Bone marrow (tissue), 2 donors: ENCODE results near the gene BRINP3.

Experiments used
- DNase-seq, 2 donors: peaks; one replicate each; lab custom pipeline; 2025; lab: John Stamatoyannopoulos, UW

Gene BRINP3

GRCh38 chr1:190104961-190105360 is 372.7 kb downstream of the BRINP3 start:
- DNase-seq = no peak

- DNase-seq = no peak
Observed at GRCh38 chr1:190102757-190103326, 374.8 kb downstream of the BRINP3 start.

DNA sequence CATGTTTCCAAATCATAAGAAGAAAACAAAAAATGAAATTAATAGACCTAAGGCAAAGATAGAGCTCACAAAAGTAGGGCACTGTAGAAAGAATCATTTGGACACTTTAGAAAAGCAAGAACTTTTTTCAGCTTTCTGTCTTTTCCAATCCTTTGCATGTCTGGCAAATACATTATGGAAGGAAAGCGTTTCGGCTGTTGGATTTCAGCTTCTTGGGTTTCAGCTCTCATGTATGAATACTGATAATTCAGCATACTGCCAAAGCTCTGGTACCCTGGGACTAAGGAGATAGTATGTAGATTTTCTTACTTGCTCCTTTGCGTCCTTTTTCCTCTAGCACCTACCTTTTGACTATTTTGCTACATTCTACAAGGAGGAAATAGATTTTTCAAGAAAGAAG is 375.9 kb downstream of the BRINP3 start:
- DNase-seq = no peak

GRCh38 chr1:190098756-190099155 is 378.9 kb downstream of the BRINP3 start:
- DNase-seq = no peak

DNA sequence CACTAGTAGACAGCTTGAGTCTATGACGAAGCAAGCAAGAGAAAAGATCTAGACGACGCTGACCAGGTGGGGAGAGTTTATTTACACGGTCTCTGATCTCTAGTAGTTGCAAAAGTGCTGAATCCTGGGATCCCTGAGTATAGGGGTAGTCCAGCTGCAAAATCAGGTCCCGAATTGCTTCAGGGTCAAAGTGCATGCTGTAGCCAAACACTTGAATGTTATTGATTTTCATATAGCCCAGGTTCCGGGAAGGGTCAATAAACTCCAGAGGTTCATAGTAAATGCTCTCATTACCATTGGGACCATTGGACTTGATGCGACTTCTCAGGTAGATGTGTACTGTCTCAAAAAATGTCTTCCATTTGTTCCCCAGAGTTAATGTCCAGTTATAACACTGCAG is 379.6 kb downstream of the BRINP3 start:
- DNase-seq = no peak

DNA sequence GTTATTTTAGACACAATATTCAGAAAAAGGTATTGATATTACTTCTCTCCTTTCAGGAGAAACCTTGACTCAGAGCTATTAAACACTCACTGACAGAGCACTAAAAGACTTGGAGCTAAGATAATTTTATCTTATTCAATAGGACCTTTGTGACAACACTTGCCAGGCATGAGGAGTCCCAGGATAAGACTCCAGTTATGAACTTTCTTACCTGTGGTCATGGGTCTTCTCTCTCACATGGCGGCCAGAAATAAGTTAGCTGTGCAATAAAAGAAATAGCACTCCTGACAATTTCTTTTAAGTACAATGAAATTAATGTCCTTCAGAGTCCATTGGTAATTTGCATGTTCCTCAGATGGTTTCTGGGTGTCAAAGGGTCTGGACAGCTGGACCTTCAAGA is 382.1 kb downstream of the BRINP3 start:
- no peak for DNase-seq

DNA sequence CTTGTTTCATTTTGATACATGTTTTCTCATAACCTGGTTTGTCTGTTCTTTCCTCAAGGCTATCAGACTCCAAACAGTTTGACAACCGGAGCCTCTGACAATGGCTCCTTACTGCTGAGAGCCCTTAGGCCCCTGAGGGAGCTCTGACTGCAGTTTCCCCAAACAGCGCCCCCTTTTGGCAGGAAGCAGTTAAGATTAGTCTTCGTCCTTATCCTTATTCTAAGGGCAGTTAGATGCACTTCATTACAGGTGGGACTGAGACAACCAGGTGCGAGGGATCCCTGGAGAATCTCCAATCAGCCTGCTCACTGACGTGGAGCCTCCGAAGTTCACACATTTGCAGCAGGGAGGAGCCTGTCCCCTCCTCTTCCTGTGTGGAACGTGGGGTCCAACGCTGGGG is 393.1 kb downstream of the BRINP3 start:
- DNase-seq = no peak

DNA sequence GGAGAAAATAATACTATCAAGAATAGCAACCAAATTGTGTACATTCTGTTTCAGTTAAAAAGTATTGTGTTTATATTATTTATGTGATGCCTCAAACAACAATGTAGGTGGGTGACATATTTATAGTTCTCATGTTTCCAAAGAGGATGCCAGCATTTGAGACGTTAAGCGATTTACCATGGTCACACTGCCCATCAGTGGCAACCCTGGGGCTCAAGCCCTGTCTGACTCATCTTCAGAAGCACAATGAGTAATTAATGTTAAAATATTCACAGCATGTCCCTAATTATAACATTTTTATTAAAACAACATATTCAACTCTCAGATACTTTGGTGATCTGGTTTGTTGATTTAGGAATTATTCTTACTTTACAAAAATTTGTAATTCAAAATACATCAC is 409.4 kb downstream of the BRINP3 start:
- DNase-seq = no peak

- DNase-seq = no peak
Observed at GRCh38 chr1:190067592-190067991, 410.1 kb downstream of the BRINP3 start.

DNA sequence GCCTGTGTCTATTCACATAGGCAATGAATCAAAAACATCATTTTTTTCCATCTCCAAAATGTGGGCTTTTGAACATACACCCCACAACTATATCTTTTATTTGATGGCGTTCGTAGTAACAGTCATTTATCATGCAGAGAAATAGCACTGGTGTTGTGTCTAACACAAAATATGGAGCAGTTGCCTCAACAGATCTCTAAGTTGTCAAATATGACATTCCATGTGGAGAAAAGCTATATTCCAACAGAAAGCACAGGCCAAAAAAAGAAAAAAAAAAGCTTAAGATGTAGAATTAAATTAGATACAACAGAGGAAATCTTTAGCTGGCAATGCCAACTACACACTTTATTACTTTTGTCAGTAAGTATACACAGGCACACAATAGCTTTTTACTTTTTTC is 411.7 kb downstream of the BRINP3 start:
- no peak for DNase-seq

GRCh38 chr1:190049314-190049713 is 428.4 kb downstream of the BRINP3 start:
- no peak for DNase-seq
